ENCODE results near the gene SH3PXD2B.
A peak's percentile ranks its signal among the peaks of the same experiment; 100 is the strongest.

SH3PXD2B gene

GRCh38 chr5:172454358-172455086 is at the start of gene SH3PXD2B:
SH3PXD2B (minus strand) TSS chr5:172454525; CDS start chr5:172454352, 173 bp downstream.
- H3K27me3 ChIP-seq (ENCODE audit: insufficient read depth, low read length, poor library complexity): peaks cover 20% of the 10 kb centered on the region
- TF ChIP-seq EZH2 (IDR thresholded peaks at IDR 0.05; ENCODE audit: borderline replicate concordance, low read depth, low read length, severe bottlenecking) (peak; percentile 35), CTCF (IDR thresholded peaks at IDR 0.05; ENCODE audit: borderline replicate concordance, extremely low read depth, low read length, poor library complexity, severe bottlenecking) (no peak)
- peak within 1 kb of the TSS; percentile 21 to 60; a peak in 3 of 4 replicates for H3K4me3 ChIP-seq (ENCODE audit: low read depth in 1 of 2, low read length in 2 of 2)
- DNase-seq (peak; percentile 65), ATAC-seq (ENCODE audit: insufficient read depth, low read depth) (peak; percentile 86)
- H3K79me2 ChIP-seq (ENCODE audit: insufficient read depth, low read length): no peaks in the 10 kb centered on the region
- H3K36me3 ChIP-seq (ENCODE audit: insufficient read depth, low read length): no peaks in the 10 kb centered on the region
- peaks cover 13% of the 10 kb centered on the region for H3K4me1 ChIP-seq (ENCODE audit: insufficient read depth, low read length)
- no peaks in the 10 kb centered on the region for H3K9me3 ChIP-seq (ENCODE audit: insufficient read depth, low read length, severe bottlenecking)
- peak within 1 kb of the TSS; percentile 76 for H3K4me2 ChIP-seq (ENCODE audit: insufficient read depth, low read length)
- H2AFZ ChIP-seq (ENCODE audit: low read depth, low read length): peak within 1 kb of the TSS; percentile 57
- peak within 1 kb of the TSS; percentile 61 for H3K9ac ChIP-seq (ENCODE audit: low read depth, low read length)
- peaks cover 5% of the 10 kb centered on the region; the same call in 1 of the 2 replicates for H4K20me1 ChIP-seq (ENCODE audit: insufficient read depth, low read length)
- no peak within 1 kb of the TSS for H3K27ac ChIP-seq (ENCODE audit: low read length)

- no peak overlapping the region for H3K4me3 ChIP-seq (ENCODE audit: low read depth in 1 of 2, low read length in 2 of 2)
- no peak for TF ChIP-seq CTCF (IDR thresholded peaks at IDR 0.05; ENCODE audit: borderline replicate concordance, extremely low read depth, low read length, poor library complexity, severe bottlenecking)
- TF ChIP-seq EZH2 (IDR thresholded peaks at IDR 0.05; ENCODE audit: borderline replicate concordance, low read depth, low read length, severe bottlenecking): no peak
- H2AFZ ChIP-seq (ENCODE audit: low read depth, low read length): no peak overlapping the region
- no peaks in the 10 kb centered on the region for H3K36me3 ChIP-seq (ENCODE audit: insufficient read depth, low read length)
- no peaks in the 10 kb centered on the region for H3K27me3 ChIP-seq (ENCODE audit: insufficient read depth, low read length, poor library complexity)
- H3K9ac ChIP-seq (ENCODE audit: low read depth, low read length): no peak overlapping the region
- H3K4me1 ChIP-seq (ENCODE audit: insufficient read depth, low read length): no peaks in the 10 kb centered on the region
- 0 out of 2 replicates have a peak, but pooled peaks cover 3% of the 10 kb centered on the region for H4K20me1 ChIP-seq (ENCODE audit: insufficient read depth, low read length)
- H3K9me3 ChIP-seq (ENCODE audit: insufficient read depth, low read length, severe bottlenecking): no peaks in the 10 kb centered on the region
- DNase-seq: no peak
- no peaks in the 10 kb centered on the region for H3K79me2 ChIP-seq (ENCODE audit: insufficient read depth, low read length)
- no peak overlapping the region for H3K27ac ChIP-seq (ENCODE audit: low read length)
- peak; percentile 49; the same call in 1 of the 3 replicates for ATAC-seq (ENCODE audit: insufficient read depth, low read depth)
- H3K4me2 ChIP-seq (ENCODE audit: insufficient read depth, low read length): no peak overlapping the region
Observed at GRCh38 chr5:172502969-172503368, 48.6 kb upstream of the SH3PXD2B start.

DNA sequence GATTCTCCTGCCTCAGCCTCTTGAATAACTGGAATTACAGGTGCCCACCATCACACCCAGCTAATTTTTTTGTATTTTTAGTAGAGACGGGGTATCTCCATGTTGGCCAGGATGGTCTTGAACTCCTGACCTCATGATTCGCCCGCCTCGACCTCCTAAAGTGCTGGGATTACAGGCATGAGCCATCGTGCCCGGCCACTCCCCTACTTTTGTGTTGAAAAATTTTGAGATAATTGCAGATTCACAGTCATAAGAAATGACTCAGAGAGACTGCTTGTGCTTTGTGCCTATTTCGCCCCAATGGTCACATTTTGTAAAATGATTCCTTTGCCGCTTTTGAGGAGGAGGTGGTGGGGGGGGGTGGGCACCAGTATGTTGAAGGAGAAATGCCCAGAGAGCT is 48.1 kb upstream of the SH3PXD2B start:
- Histone ChIP-seq H3K4me3 (ENCODE audit: low read depth in 1 of 2, low read length in 2 of 2) (no peak overlapping the region), H2AFZ (ENCODE audit: low read depth, low read length) (no peak overlapping the region), H3K27ac (ENCODE audit: low read length) (no peak overlapping the region), H3K9me3 (ENCODE audit: insufficient read depth, low read length, severe bottlenecking) (no peaks in the 10 kb centered on the region), H3K9ac (ENCODE audit: low read depth, low read length) (no peak overlapping the region), H3K4me1 (ENCODE audit: insufficient read depth, low read length) (no peaks in the 10 kb centered on the region), H3K27me3 (ENCODE audit: insufficient read depth, low read length, poor library complexity) (peaks cover 1% of the 10 kb centered on the region), H4K20me1 (ENCODE audit: insufficient read depth, low read length) (0 out of 2 replicates have a peak, but pooled peaks cover 3% of the 10 kb centered on the region), H3K79me2 (ENCODE audit: insufficient read depth, low read length) (no peaks in the 10 kb centered on the region), H3K36me3 (ENCODE audit: insufficient read depth, low read length) (no peaks in the 10 kb centered on the region), H3K4me2 (ENCODE audit: insufficient read depth, low read length) (no peak overlapping the region)
- ATAC-seq (ENCODE audit: insufficient read depth, low read depth) (no peak), DNase-seq (no peak)
- TF ChIP-seq CTCF (IDR thresholded peaks at IDR 0.05; ENCODE audit: borderline replicate concordance, extremely low read depth, low read length, poor library complexity, severe bottlenecking) (no peak), EZH2 (IDR thresholded peaks at IDR 0.05; ENCODE audit: borderline replicate concordance, low read depth, low read length, severe bottlenecking) (no peak)

Data from DND-41 (cell line).